ENCODE results near the gene CAMTA1.
A peak's percentile ranks its signal among the peaks of the same experiment; 100 is the strongest.
"Not testable (repeated sequence)": the region's sequence is repeated elsewhere in the genome, so short reads cannot be mapped to it uniquely, and the experiment has no call there.

Gene CAMTA1

GRCh38 chr1:7375781-7376660, 590.8 kb downstream of the CAMTA1 start:
- DNase-seq: no peak

DNA sequence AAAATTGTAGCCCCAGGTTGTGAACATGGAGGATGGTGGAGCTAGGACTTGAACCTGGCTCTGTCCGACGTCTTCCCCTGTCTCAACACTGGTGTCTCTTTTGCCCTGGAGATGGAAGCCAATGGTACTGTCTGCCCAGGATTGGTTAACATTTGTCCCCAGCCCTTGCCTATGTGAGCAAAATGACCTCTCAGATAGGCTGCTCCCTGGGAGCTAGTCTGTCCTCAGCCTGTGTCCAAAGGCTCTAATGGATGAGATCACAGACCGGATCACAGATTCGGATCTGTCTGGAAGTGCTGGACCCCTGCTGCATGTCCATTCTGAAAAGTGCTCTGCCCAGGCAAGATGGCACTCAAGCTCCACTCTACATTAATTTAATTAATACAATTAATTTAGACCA, 591.4 kb downstream of the CAMTA1 start:
- DNase-seq: no peak

- no peak for DNase-seq
Observed at GRCh38 chr1:7378346-7379130, 593.3 kb downstream of the CAMTA1 start.

DNA sequence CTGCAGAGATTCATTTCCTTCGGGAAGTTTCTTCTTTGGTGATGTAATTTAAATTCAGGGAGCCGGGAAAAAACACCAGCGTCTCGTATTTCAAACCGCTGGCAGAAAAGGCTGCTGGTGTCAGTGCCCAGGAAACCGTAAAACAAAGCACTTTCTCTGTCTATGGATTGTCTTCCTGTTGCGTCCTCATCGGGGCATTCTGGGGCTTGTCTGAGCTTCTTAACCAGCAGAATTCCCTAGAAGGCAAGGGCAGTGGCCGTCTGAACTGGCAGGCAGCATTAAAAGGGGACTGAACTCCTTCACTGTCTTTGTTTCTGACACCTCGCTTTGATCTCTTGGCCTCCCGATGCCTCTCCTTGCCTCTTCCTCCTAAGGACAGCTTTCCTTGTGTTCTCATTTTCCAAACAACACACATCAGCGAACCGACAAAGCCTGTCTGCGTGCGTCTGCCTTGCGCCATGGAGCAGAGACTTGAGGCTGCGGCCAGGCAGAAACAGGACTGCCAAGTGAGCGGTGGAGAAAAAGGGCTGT, 594.3 kb downstream of the CAMTA1 start:
- DNase-seq: peak in 1 of 56 donors; percentile 18

DNA sequence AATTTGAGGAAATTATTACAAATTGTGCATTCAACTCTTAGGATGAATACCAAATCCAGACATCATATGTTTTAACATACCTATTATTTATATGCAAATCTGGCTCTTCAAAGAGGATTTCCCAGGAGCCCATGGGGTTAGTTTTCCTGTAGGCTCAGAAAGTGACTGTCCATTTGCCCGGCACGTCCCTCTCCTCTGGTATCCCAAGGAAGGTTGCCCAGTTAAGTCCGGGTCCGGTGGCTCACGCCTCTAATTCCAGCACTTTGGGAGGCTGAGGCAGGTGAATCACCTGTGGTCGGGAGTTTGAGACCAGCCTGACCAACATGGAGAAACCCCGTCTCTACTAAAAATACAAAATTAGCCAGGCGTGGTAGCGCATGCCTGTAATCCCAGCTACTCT, 594.8 kb downstream of the CAMTA1 start:
- DNase-seq: not testable (repeated sequence)

DNA sequence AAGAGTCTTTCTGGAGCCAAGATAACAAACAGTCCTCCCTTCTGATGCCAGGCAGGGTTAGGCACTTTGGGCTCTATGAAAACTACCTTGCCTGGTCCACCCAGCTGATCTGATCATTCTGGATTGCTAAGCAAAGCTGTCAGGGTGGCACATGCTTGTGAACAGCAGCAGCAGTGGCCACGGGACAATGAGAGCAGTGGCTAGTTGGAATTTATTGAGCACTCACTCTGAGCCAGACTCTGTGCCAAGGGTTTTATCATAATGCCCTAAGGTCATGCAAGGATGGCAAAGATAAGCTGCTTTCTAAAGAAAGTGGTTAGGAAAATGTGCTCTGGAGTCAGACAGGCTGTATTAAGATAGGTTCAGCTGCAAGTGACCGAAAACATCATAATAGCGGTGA, 595.5 kb downstream of the CAMTA1 start:
- DNase-seq: no peak

- DNase-seq: not testable (repeated sequence)
Observed at GRCh38 chr1:7381729-7382128, 596.5 kb downstream of the CAMTA1 start.

DNA sequence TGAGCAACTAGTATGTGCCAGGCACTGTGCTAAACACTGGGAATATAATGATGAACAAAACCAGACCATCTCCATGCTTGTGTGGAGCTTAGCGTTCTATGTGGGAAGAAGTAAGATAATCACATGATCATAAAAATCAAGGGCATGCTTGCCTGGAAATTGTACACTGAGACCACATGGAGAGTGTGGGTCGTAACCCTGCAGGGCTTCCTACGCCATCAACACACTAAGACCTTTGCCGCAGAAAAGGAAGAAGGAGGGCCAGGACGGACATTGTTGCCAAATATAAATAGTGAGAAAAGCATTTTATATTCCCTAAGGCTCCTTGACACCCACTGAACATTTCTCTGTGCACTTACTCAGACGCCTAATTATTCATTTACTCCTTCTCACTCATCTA, 597.7 kb downstream of the CAMTA1 start:
- no peak for DNase-seq

DNA sequence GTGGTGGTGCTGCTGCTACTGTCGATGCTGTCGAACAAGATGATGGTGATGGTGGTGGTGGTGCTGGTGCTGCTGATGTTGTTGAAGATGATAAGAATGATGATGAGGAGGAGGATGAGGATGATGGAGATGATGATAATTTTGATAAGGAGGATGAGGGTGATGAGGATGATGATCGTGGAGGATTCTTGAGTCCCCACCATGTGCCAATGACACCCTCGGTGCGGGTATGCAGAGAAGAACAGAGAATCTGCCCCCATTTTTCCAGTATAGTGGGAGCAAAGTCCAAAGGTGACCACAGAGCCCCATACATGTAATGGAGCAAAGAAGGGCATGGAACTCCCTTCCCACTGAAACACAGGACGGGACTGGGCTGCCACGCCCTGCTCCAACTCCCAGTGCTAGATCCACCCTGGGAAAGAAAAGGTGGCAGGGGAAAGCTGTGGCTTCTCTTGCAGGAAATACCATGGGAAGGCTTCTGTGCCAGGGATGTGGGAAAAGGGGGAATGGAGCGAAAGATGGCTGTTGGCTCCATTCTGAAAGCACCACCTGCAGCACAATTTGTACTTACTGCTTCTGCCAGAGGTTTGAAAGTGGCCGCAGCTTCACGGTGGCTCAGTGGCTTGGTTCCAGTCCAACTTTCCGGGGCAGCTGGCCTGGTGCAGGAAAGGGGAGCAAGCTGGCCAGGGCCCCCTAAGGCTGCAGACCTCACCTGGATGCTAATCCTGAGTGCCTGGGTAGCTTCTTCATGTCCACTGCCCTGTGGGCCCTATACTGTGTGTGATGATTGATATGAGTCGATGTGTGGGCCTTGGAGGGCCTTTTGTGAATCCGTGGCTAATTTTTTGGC, 598.6 kb downstream of the CAMTA1 start:
- DNase-seq: no peak

GRCh38 chr1:7384679-7385078, 599.4 kb downstream of the CAMTA1 start:
- no peak for DNase-seq

DNA sequence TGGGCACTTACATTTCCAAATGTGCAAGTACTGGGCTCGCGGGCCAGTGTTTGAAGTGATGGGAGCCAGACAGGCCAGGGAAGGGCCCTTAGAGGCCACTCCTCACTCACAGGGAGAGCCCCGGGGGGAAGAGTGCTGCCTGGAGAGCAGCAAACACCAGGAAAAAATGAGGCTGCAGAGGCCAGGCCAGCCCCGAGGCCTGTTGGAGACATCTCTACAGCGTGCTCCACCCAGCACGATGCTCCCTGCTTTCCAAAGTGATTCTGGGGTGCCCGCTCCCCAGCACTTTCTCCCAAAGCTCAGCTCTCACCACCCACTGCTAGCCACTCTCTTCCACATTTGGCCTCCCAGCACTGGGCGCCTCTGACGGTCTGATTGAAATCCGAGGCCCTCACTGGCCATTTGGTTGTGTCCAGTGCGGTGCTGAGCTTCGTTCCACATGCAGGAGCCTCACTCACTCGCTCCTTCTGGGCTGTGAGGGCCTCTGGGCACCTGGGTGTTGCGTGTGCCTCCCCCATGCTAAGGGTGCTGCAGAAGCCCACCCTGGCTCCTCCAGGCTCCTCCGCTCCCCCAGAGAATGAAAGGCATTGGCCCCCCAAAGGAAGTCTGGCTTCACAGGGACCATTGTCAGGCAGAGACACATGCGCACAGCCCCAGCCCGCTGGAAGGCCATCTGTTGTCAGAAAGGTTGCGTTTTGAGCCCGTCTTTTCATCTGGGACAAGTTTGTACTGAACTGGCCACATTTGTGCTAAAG, 600.4 kb downstream of the CAMTA1 start:
- DNase-seq: no peak

DNA sequence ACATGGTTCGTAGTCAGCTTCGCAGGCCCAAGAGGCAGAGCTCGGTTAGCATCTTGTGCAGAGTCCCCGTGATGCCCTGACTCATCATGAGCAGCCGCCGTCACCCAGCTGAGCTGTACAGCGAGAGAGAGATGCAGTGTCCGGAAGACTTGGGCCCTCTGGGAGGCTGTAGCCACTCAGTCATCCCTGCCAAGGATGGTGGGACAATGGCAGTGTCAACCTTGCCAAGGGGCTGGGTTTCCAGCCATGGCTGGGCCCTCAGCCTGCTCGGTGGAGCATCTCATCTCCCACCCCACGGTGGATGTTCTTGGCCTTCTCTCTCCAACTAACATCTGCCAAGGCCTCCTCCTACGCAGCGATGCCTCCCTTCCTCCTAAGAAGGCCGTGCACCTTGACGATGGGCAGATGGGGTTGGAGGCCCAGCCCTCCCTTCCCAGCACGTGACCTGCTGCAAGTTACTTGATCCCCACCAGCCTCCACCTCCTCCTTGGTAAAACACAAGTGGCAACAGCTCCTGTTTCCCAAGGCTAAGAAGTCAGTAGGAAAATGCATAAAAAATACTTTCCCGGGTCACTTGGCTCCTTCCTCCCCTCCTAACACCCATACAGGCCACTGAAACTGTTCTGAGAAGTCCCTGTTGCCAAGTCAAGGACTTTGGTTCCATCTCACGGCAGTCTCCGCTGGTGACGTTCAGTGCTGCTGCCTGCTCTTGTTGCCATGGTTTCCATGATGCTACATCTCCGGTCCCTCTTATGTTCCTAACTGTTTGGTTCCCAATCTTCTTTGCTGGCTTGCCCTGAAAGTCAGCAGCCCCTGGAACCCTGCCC, 601.2 kb downstream of the CAMTA1 start:
- peak in 19 of 56 donors; percentile 12 to 69 (median 35) for DNase-seq

DNA sequence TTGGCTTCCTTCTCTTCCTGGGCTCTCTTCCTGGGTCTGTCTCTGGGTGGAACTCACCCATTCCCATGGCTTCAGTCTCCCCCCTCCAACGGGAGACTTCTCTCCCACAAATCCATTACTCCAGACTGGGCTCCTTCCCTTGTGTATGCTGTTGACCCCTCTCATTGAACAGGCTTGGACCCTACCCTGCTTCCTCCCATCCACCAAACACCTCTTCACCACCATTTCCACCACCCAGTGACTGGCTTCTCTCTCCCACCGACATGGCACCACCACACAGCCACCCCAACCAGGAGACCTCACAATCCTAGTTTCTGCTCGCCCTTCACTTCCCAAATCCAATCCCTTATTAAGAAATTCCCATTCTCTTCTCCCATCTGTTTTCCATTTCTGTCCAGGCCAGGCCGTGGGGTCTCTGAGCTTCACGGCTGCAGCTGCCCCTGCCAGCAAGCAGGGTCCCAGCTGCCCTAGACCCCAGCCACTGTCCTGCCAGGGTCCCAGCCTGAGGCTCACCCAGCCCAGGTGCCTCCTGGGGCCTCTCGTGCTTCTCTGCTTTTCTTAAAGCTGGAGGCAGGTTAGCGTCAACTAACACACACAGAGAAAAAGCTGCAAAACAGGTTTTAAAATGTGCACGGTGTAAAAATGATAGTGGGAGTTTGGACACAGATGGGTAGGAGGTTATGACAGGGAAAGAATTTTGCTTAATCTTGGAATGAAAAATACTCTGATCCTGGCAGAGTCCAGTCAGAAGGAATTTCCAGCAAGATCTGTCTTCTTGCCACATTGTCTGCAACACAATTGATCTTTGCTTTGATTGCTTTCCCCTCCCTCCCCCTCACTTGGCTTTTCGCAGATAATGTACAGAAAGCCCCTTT, 602.0 kb downstream of the CAMTA1 start:
- no peak for DNase-seq

DNA sequence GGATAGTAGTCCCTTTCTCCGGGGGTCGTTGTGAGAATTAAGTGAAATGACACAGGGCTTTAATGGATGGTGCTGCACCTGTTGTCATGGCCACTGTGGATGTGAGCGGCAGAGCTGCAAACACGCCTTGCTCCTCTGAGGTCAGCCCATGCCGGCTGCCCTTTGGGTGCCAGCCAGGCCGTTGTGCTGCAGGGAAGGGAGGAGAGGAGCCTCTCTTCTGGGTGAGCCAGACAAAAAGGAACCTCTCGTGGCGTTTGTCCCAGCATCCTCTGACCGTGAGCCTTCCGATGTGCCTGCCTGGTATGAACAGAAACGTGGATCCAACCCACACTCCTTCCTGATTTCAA, 602.9 kb downstream of the CAMTA1 start:
- DNase-seq: peak in 4 of 56 donors; percentile 6 to 49 (median 16)

GRCh38 chr1:7388488-7389185, 603.4 kb downstream of the CAMTA1 start:
- DNase-seq: peak in 48 of 56 donors; percentile 22 to 76 (median 49)

GRCh38 chr1:7389201-7389905, 604.1 kb downstream of the CAMTA1 start:
- DNase-seq: peak in 12 of 56 donors; percentile 26 to 71 (median 54)

DNA sequence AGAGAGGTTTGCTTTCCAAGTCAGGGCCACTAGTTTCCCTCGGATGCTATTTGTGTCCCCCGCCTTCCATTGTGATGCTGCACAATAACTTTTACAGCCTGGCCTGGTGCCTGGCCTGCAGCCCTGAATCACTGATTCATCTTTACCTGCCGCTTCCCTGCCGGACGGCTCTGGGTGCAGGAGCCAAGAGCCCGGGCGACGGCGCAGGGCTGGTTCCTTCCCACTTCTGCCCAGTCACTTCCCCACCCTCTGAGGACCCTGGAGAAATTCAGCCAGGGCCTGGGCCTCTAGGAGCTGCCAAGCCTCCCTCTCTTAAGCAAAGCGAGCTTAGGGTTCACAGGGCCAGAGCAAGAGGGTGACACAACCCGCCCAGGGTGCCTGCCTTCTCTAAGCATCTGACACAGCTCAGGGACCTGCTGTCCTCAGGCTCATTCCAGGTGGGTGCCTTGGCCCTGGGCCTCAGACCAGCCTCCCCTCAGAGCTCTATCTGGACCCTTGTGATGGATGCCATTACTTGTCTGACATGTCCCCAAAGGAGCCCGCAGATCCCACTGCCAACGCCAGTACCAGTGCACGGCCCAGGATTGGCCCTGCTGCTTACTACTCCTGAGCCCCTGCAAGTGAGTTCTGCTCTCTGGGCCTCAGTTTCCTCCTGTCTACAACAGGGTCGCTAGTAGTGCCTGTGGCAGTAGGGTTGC, 604.8 kb downstream of the CAMTA1 start:
- DNase-seq: no peak

Data from nucleus accumbens (tissue), 56 donors.